HG02943 (cell line): ENCODE data around the gene MOV10L1.

Source experiments
- ATAC-seq: cut with Tn5 transposase; IDR thresholded peaks from one replicate; pipeline ENCODE4 v1.9.1; 2021; ENCODE audit warnings: mild to moderate bottlenecking, low read depth, moderate library complexity; ENCODE audit not compliant: unreplicated experiment

MOV10L1 gene

GRCh38 chr22:50101870-50102565, 12.2 kb downstream of the MOV10L1 start:
- ATAC-seq, result no peak

GRCh38 chr22:50102946-50103345, 13.1 kb downstream of the MOV10L1 start:
- ATAC-seq, result no peak

GRCh38 chr22:50104141-50104544, 14.3 kb downstream of the MOV10L1 start:
- no peak for ATAC-seq

- no peak for ATAC-seq
Observed at GRCh38 chr22:50105208-50106100, 15.6 kb downstream of the MOV10L1 start.

GRCh38 chr22:50107529-50107928, 17.7 kb downstream of the MOV10L1 start:
- no peak for ATAC-seq

- no peak for ATAC-seq
Observed at GRCh38 chr22:50111056-50111455, 21.2 kb downstream of the MOV10L1 start.

GRCh38 chr22:50112151-50113118, 22.6 kb downstream of the MOV10L1 start:
- no peak for ATAC-seq

- no peak for ATAC-seq
Observed at GRCh38 chr22:50114221-50115021, 24.6 kb downstream of the MOV10L1 start.

- ATAC-seq, result no peak
Observed at GRCh38 chr22:50115693-50116092, 25.9 kb downstream of the MOV10L1 start.

- ATAC-seq, result no peak
Observed at GRCh38 chr22:50117168-50117762, 27.5 kb downstream of the MOV10L1 start.

GRCh38 chr22:50118129-50118528, 28.3 kb downstream of the MOV10L1 start:
- ATAC-seq, result no peak

- no peak for ATAC-seq
Observed at GRCh38 chr22:50118557-50119168, 28.9 kb downstream of the MOV10L1 start.

GRCh38 chr22:50119169-50119767, 29.5 kb downstream of the MOV10L1 start:
- ATAC-seq, result no peak

- ATAC-seq, result no peak
Observed at GRCh38 chr22:50119768-50120251, 30.0 kb downstream of the MOV10L1 start.

- no peak for ATAC-seq
Observed at GRCh38 chr22:50121202-50121740, 31.5 kb downstream of the MOV10L1 start.

- ATAC-seq, result no peak
Observed at GRCh38 chr22:50123119-50123518, 33.3 kb downstream of the MOV10L1 start.

GRCh38 chr22:50125029-50125428, 35.2 kb downstream of the MOV10L1 start:
- ATAC-seq, result no peak

- ATAC-seq, result no peak
Observed at GRCh38 chr22:50129121-50129736, 39.4 kb downstream of the MOV10L1 start.
